Measurements from ENCODE around the gene MAMDC2.

GRCh38 chr9:70218767-70219166, 175.1 kb downstream of the MAMDC2 start:
- no peak for TF ChIP-seq POLR2AphosphoS5 (IDR thresholded peaks at IDR 0.05; ENCODE audit: borderline replicate concordance, low read depth, low read length)
- TF ChIP-seq EZH2 (IDR thresholded peaks at IDR 0.05): no peak
- no peak for TF ChIP-seq FOXP2 (optimal IDR thresholded peaks at IDR 0.05; ENCODE audit: control extremely low read depth, extremely low read length, insufficient read depth)

All from SK-N-MC (cell line).